Cardiac muscle cell (in vitro differentiated cells and primary cell): ENCODE measurements around the gene PPP4R1. TPM values are rescaled to one million over a fixed set of nuclear protein-coding genes. Genes with fewer than 3 reads are reported as not detected.
"Not testable (repeated sequence)": the region's sequence is repeated elsewhere in the genome, so short reads cannot be mapped to it uniquely, and the experiment has no call there.

ENCODE experiments used
- DNase-seq, 2 donors: peaks; one replicate each; pipeline versions ENCODE4 v3.0.0 to v3.0.0-alpha.2; 2010 to 2017; ENCODE audit warnings: low read depth in 1 of 2, low spot score in 1 of 2
- H3K27ac ChIP-seq: fragments of 200-600 bp; sonication (generic); 2 replicates; pipeline ENCODE4 v1.5.1; 2016
- H3K27me3 ChIP-seq: fragments of 200-600 bp; sonication (generic); 2 replicates; pipeline ENCODE4 v1.6.0; 2016; ENCODE audit warnings: control low read depth
- H3K36me3 ChIP-seq: fragments of 200-600 bp; sonication (generic); 2 replicates; pipeline ENCODE4 v1.5.1; 2016; ENCODE audit warnings: control low read depth
- H3K4me1 ChIP-seq: fragments of 200-600 bp; sonication (generic); 2 replicates; pipeline ENCODE4 v1.8.1; 2017; ENCODE audit warnings: low read depth, mild to moderate bottlenecking, mixed run types
- H3K4me3 ChIP-seq: fragments of 200-600 bp; sonication (generic); 2 replicates; pipeline ENCODE4 v1.5.1; 2016; ENCODE audit warnings: mild to moderate bottlenecking
- H3K9me3 ChIP-seq: fragments of 200-600 bp; sonication (generic); 2 replicates; pipeline ENCODE4 v1.5.1; 2017; ENCODE audit warnings: low read depth, mild to moderate bottlenecking, control low read depth
- CTCF ChIP-seq: IDR thresholded peaks from 2 replicates; pipeline ENCODE4 v1.5.1; 2012; ENCODE audit warnings: low read depth, mild to moderate bottlenecking, low read length
- polyA plus RNA-seq: library from polyadenylated mRNA; unstranded; fragments of >200 nt; fragmentation: Nextera tagmentation; extraction: Ambion mirVana; gene quantifications from 2 replicates; pipeline ENCODE4 v1.2.1, GENCODE V29; 2016
- total RNA-seq: library from RNA; depleted of rRNA; stranded (reverse); fragments of >200 nt; gene quantifications from 2 replicates; pipeline ENCODE4 v1.2.3, GENCODE V29; 2016

Gene PPP4R1
- total and polyA plus RNA-seq, 2 experiments from 2014 or later = 36.5 to 75.1 TPM

DNA sequence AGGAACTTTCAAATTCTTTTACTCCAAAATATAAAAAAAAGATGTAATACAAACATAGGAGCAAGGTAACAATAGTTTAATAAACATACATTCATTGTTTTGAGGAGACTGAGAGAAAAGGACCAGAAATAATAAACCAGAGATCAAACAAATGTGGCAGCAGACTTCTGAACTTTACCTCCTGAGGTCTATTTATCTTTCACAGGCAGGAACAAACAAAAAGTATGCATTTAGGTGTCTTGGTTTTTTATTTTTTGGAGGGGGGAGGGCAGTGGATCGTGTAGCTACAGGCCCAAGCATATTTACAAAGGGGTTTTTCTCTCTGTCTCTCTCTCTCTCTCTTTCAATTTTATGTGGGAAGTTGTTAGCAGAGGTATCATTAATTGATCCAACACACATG is 5.6 kb downstream of the PPP4R1 start:
- Histone ChIP-seq H3K27me3 (no peaks in the 10 kb centered on the region), H3K27ac (no peak overlapping the region), H3K4me1 (peaks cover 10% of the 10 kb centered on the region), H3K9me3 (no peaks in the 10 kb centered on the region), H3K36me3 (no peaks in the 10 kb centered on the region), H3K4me3 (no peak overlapping the region)
- TF ChIP-seq CTCF = no peak
- no peak for DNase-seq

GRCh38 chr18:9608298-9608697 is 6.1 kb downstream of the PPP4R1 start:
- H3K36me3 ChIP-seq = no peaks in the 10 kb centered on the region
- TF ChIP-seq CTCF = no peak
- H3K4me3 ChIP-seq = no peak overlapping the region
- no peaks in the 10 kb centered on the region for H3K27me3 ChIP-seq
- peaks cover 10% of the 10 kb centered on the region for H3K4me1 ChIP-seq
- H3K27ac ChIP-seq = no peak overlapping the region
- no peaks in the 10 kb centered on the region for H3K9me3 ChIP-seq
- peak in 1 of 2 donors; percentile 30 for DNase-seq

- not testable (repeated sequence) for H3K36me3 ChIP-seq, H3K4me1 ChIP-seq, DNase-seq, H3K4me3 ChIP-seq, H3K9me3 ChIP-seq, H3K27me3 ChIP-seq, H3K27ac ChIP-seq
These were observed 7.2 kb downstream of the PPP4R1 start for GRCh38 chr18:9607111-9607510.

- TF ChIP-seq CTCF = no peak
- H3K36me3 ChIP-seq = no peaks in the 10 kb centered on the region
- H3K27me3 ChIP-seq = no peaks in the 10 kb centered on the region
- H3K9me3 ChIP-seq = no peaks in the 10 kb centered on the region
- no peak for DNase-seq
- H3K27ac ChIP-seq = no peak overlapping the region
- H3K4me3 ChIP-seq = no peak overlapping the region
- no peaks in the 10 kb centered on the region for H3K4me1 ChIP-seq
These were observed 8.3 kb downstream of the PPP4R1 start for GRCh38 chr18:9606039-9606438.

DNA sequence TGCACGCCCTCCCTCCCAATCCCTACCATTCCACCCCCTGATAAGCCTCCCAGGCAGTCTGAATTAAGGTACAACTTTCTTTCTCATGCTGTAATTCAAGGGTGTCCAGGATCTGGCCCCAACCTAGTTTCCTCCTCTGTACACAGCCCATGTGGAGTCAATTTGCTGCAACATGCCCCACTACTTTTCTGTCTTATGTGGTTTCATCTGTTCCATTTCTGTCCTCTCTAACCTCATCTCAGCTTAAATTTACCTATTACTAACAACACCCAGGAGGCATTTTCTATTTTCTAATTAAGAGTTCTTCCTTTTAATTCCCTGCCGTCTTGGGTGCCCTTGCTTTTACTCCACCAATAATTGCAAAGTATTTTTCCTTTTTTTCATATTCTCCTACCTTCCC is 10.0 kb downstream of the PPP4R1 start:
- Histone ChIP-seq H3K27ac (no peak overlapping the region), H3K27me3 (no peaks in the 10 kb centered on the region), H3K4me1 (no peaks in the 10 kb centered on the region), H3K36me3 (no peaks in the 10 kb centered on the region), H3K4me3 (no peak overlapping the region), H3K9me3 (no peaks in the 10 kb centered on the region)
- DNase-seq = no peak
- no peak for TF ChIP-seq CTCF

DNA sequence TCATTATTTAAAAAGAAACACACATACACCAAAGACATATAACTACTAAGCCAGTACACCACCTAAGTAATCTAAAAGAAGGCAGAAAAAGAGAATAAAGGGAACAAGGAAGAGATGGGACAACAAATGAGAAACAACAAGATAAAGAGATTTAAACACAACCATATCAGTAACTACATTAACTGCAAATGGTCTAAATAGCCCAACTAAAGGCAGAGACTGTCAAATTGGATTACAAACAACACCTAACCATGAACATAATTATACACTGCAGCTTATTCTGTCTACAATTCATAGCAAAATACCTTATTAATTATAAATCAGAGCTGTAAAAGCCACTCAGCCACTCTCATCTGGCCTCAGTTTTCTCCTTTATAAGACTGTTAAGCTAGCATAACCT is 15.0 kb downstream of the PPP4R1 start:
- Histone ChIP-seq H3K36me3 (no peaks in the 10 kb centered on the region), H3K27ac (no peak overlapping the region), H3K4me3 (no peak overlapping the region), H3K4me1 (peaks cover 13% of the 10 kb centered on the region), H3K9me3 (no peaks in the 10 kb centered on the region), H3K27me3 (no peaks in the 10 kb centered on the region)
- no peak for DNase-seq
- no peak for TF ChIP-seq CTCF
